ENCODE results near the gene LRRC28.

The LRRC28 gene

DNA sequence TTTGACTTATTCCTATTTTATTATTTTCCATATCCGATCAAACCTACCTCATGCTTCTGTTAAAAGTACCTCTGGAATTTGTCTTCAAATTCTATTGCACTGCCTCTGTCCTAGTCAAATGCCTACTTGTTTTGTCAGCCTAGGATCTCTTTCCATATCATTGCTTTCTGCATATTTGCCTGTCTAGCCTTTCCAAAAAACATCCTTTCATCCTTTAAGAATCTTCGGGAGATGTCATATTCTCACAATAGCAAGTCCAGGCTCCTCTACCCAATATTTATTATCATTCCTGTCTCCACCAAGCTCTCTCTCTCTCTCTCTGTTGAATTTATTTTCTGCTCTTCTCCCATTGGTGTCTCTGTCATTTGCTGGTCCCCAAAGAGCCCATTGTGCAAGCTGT is 80.1 kb downstream of the LRRC28 start:
- H3K9me3 Mint-ChIP-seq = no peaks in the 10 kb centered on the region
- ATAC-seq (replicated peaks) (no peak), DNase-seq (no peak)
- H3K27ac Mint-ChIP-seq = peak overlapping the region; percentile 0
- H3K36me3 Mint-ChIP-seq = peaks cover 0 to 6% of the 10 kb centered on the region in 2 donors
- H3K27me3 Mint-ChIP-seq = no peaks in the 10 kb centered on the region
- H3K4me3 Mint-ChIP-seq = no peak overlapping the region
- H3K4me1 Mint-ChIP-seq = peaks cover 11 to 33% of the 10 kb centered on the region in 2 donors

DNA sequence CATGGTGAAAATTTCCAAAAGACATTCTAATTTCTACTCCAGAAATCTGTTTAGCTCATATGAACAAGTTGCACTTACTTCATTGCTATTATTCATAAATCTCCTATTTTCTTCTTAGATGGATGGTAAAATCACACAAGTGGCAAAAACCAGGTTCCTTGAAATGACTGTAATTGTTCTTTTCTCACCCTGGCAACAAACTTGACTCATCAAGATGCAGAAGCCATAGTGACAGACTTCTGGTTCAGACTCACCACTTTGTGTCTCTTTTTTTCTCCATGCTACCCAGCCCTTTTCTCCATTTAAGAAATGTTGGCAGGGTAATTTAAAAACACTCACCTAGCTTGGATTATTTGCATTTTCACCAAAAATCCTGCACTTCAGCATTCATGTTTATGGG is 82.1 kb downstream of the LRRC28 start:
- Mint-ChIP-seq H3K9me3 (no peaks in the 10 kb centered on the region), H3K27ac (no peak overlapping the region), H3K4me3 (no peak overlapping the region), H3K4me1 (peaks cover 5 to 21% of the 10 kb centered on the region in 2 donors), H3K36me3 (peaks cover 4 to 13% of the 10 kb centered on the region in 2 donors), H3K27me3 (no peaks in the 10 kb centered on the region)
- no peak for DNase-seq
- no peak for ATAC-seq (replicated peaks)

DNA sequence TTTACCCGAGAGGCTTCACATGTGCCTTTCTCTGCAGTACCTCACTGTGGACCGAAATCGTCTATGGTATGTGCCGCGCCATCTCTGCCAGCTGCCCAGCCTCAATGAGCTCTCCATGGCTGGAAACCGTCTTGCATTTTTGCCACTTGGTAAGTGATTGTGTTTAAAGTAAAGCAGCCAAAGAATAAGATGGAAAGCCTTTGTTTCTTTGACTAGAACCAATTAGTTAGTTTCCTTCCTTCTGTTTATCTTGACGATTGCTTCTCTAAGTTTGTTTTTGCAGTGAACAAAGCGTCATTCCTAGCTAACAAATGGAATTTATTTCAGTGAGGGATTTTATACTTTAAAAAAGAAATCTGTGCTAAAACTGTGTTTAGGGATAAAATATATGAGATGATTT is 82.7 kb downstream of the LRRC28 start:
- H3K27ac Mint-ChIP-seq = no peak overlapping the region

DNA sequence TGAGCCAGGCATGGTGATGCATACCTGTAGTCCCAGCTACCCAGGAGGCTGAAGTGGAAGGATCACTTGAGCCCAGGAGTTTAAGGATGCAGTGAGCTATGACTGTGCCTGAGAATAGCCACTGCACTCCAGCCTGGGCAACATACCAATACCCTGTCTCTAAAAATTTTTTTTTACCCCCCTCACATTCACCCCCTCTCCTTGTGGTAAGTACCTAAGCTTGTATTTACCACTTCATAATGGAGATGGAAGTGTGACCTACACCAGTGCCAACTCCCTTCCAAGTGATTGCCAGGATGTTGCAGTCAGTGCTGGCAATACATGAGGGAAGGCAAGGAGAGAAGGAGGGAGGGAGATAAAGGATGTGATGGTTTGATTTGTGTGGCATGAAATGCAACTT is 84.2 kb downstream of the LRRC28 start:
- ATAC-seq (replicated peaks) (no peak), DNase-seq (no peak)
- Mint-ChIP-seq H3K4me3 (no peak overlapping the region), H3K4me1 (peaks cover 4 to 13% of the 10 kb centered on the region in 2 donors), H3K9me3 (no peaks in the 10 kb centered on the region), H3K27ac (no peak overlapping the region), H3K36me3 (peaks cover 4 to 18% of the 10 kb centered on the region in 2 donors), H3K27me3 (no peaks in the 10 kb centered on the region)

More for the DNA sequence above, 82.7 kb downstream of the LRRC28 start:
- ATAC-seq (replicated peaks) (no peak), DNase-seq (no peak)
- Mint-ChIP-seq H3K9me3 (no peaks in the 10 kb centered on the region), H3K36me3 (peaks cover 4 to 18% of the 10 kb centered on the region in 2 donors), H3K4me3 (no peak overlapping the region), H3K27me3 (no peaks in the 10 kb centered on the region), H3K4me1 (peaks cover 5 to 20% of the 10 kb centered on the region in 2 donors)

DNA sequence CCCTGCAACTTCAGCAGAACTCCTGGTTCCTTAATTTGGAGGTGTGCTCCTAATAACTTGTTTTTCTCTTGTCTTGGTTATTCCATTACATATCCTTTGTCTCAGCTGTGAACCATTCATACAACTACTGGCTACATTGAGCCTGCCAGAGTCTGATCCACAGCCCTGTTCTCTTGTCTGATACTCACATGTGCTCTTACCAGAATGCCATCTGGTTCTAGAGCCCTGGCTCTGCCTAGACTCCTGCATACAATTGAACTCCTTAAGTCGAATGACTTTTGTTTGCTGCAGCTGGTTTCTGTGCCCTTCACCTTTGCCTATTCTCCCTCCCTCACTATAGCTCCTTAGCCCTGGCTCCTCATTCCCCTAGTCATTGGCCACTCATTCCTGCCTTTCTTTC is 85.5 kb downstream of the LRRC28 start:
- no peak overlapping the region for H3K4me3 Mint-ChIP-seq

DNA sequence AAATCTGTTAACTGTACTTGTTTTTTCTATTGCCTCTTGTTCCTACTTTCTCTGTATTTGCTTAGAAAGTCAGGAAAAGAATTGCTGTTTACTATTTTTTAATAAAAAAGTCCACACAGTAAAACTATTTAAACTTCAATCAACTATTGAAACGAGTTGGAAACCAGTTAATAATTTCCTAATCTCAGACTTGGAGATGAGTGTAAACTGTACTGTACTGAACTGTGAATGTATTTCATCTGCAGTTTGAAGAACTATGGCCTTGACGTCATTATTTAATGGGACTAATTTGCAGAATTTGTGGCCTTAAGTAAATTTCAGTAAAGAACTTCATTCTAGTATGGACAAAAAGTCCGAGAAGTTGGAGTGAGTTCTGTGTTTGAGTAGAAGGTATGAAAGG is 89.1 kb downstream of the LRRC28 start:
- Mint-ChIP-seq H3K4me1 (peaks cover 13 to 18% of the 10 kb centered on the region in 2 donors), H3K27me3 (no peaks in the 10 kb centered on the region), H3K9me3 (no peaks in the 10 kb centered on the region), H3K4me3 (no peak overlapping the region), H3K36me3 (peaks cover 4 to 18% of the 10 kb centered on the region in 2 donors), H3K27ac (no peak overlapping the region)
- no peak for ATAC-seq (replicated peaks)
- DNase-seq = no peak

More for the DNA sequence above, 85.5 kb downstream of the LRRC28 start:
- Mint-ChIP-seq H3K36me3 (peaks cover 4 to 18% of the 10 kb centered on the region in 2 donors), H3K9me3 (no peaks in the 10 kb centered on the region), H3K4me1 (peaks cover 0 to 4% of the 10 kb centered on the region in 2 donors), H3K27me3 (no peaks in the 10 kb centered on the region), H3K27ac (no peak overlapping the region)
- ATAC-seq (replicated peaks) (no peak), DNase-seq (no peak)

DNA sequence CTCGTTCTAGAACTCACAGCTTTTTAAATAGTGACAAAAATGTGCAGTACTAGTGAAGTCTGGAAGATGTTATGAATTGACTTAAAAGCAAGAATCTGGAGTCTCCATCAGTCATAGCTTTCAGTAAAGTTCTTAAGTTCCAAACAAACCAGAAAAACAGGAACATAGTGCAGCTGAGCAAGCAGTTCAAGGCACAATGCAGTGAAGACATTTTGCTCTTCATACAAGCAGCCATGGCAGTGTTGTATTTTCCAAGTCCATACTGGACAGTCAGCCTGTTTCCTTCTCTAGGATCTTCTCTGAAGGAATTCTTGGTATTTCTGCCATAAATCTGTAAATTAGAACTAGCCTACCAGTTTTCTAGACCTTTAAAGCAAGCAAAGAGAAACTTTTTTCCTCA is 90.5 kb downstream of the LRRC28 start:
- no peak overlapping the region for H3K27ac Mint-ChIP-seq
- no peak for DNase-seq
- H3K27me3 Mint-ChIP-seq = no peaks in the 10 kb centered on the region
- peaks cover 0 to 1% of the 10 kb centered on the region in 2 donors for H3K9me3 Mint-ChIP-seq
- no peak for ATAC-seq (replicated peaks)
- peaks cover 5 to 16% of the 10 kb centered on the region in 2 donors for H3K36me3 Mint-ChIP-seq
- no peak overlapping the region for H3K4me3 Mint-ChIP-seq
- H3K4me1 Mint-ChIP-seq = peaks cover 17 to 28% of the 10 kb centered on the region in 2 donors

DNA sequence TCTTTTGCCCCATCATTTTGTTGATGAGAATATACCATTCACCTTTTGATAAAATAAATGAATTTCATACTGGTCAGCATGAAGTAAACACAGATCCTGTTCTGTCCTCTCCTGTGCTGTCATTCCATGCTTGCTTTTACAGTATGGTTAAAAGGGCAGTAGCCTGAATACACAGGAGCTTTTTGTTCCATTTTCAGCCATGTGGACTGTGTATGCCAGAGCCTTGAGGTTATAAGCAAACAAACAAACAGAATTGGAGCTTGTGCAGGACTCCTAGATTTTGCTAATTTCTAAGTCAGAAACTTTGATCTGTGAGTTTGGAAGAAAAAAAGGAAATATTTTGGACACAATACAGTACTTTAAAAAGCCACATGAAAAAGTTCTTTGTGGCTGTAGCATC is 91.9 kb downstream of the LRRC28 start:
- DNase-seq = no peak
- H3K27ac Mint-ChIP-seq = no peak overlapping the region
- no peak overlapping the region for H3K4me3 Mint-ChIP-seq
- H3K36me3 Mint-ChIP-seq = peaks cover 3 to 14% of the 10 kb centered on the region in 2 donors
- ATAC-seq (replicated peaks) = no peak
- H3K4me1 Mint-ChIP-seq = peaks cover 17 to 33% of the 10 kb centered on the region in 2 donors
- peaks cover 0 to 1% of the 10 kb centered on the region in 2 donors for H3K9me3 Mint-ChIP-seq
- no peaks in the 10 kb centered on the region for H3K27me3 Mint-ChIP-seq

DNA sequence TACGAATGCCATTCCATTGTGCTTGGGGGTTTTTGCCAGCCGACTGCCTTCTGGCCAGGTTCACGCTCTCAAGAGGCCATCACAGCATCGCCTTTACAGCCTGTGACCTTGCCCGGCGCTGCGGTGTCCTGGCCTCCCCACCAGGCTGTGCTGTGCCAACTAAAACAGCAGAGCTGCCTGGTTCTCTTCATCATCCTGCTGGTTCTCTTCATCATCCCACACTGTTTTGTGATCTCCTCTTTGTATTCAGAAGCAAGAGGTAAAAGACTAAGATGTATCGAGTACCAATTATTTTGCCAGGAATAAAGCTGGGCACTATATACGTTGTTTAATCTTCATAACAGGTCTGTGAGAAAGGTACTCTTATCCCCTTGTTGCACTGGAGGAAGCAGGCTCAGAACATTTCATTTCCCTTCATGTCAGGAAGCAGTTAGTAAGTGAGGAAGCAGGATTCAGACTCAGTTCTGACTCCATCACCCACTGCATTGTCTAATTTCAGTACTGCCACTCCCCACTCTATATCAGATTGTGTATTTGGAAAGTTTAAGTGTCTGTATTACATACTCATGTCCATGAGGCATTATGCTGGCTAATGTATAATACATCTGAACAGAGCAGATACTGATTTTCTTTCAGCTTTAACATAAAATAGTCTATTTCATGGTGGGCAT is 92.7 kb downstream of the LRRC28 start:
- no peaks in the 10 kb centered on the region for H3K27me3 Mint-ChIP-seq
- H3K4me1 Mint-ChIP-seq = peaks cover 19 to 38% of the 10 kb centered on the region in 2 donors
- H3K9me3 Mint-ChIP-seq = peaks cover 0 to 1% of the 10 kb centered on the region in 2 donors
- H3K27ac Mint-ChIP-seq = no peak overlapping the region
- no peak for DNase-seq
- ATAC-seq (replicated peaks) = peak; percentile 57 to 65
- peaks cover 5 to 13% of the 10 kb centered on the region in 2 donors for H3K36me3 Mint-ChIP-seq
- no peak overlapping the region for H3K4me3 Mint-ChIP-seq

DNA sequence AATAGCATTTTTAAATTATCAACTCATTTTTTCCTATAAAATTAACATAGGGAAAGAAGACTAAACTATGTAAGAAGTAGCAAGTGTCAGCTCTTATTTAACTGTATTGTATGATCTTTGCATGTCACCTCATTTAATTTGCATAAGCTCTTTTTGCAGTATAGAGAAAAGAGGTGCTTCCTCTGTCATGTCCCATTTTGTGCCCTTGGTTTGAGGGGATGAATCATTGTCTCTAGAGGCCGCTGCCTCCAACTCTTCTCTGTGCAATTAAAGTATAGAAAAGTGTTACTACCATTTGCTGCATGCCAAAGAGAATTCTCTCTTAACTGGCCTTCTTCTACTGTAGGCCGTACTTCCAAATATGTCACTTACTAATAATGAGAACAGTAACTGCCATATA is 93.4 kb downstream of the LRRC28 start:
- Mint-ChIP-seq H3K4me3 (no peak overlapping the region), H3K27ac (no peak overlapping the region), H3K4me1 (peaks cover 19 to 38% of the 10 kb centered on the region in 2 donors), H3K36me3 (peaks cover 5 to 17% of the 10 kb centered on the region in 2 donors), H3K27me3 (no peaks in the 10 kb centered on the region), H3K9me3 (peaks cover 0 to 1% of the 10 kb centered on the region in 2 donors)
- ATAC-seq (replicated peaks) = peak; percentile 79 to 80
- no peak for DNase-seq

DNA sequence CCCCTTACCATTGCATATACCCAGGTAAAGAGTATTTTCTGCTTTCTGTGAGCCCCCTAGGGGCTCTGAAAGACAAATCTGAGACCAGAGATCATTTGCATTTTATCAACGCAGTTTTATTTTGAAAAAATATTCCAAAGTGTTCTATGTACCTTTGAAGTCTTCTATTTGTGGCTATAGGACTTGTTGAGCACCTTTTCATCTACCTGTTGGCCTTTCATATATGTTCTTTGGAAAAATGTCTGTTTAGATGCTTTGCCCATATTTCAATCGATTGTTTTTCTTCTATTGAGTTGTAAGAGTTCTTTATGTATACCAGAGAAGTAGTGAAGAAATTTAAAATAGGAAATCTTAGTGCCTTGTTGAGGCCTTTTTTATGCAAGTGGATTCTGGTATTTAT is 94.0 kb downstream of the LRRC28 start:
- H3K4me3 Mint-ChIP-seq = no peak overlapping the region

DNA sequence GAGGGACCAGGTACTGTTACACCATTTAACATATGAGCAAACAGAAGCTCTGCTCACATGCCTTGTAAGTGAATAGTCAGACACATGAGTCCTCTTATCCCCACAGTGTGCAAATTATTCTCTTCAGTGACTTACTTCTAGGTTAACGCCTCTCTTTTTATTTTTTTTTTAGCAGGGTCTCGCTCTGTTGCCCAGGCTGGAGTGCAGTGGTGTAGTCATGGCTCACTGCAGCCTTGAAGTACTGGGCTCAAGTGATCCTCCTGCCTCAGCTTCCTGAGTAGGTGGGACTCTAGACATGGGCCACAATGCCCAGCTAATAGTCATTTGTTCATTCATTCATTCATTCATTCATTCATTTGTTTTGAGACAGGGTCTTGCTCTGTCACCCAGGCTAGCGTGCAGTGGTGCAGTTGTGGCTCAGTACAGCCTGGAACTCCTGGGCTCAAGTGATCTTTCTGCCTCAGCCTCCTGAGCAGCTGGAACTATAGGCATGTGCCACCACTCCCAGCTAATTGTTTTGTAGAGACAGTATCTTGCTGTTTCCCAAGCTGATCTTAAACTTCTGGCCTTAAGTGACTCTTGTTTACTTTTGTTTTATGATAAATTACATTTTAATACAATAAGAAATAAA is 94.7 kb downstream of the LRRC28 start:
- Mint-ChIP-seq H3K4me3 (no peak overlapping the region), H3K27me3 (no peaks in the 10 kb centered on the region), H3K4me1 (peaks cover 19 to 38% of the 10 kb centered on the region in 2 donors), H3K36me3 (peaks cover 5 to 17% of the 10 kb centered on the region in 2 donors), H3K9me3 (peaks cover 0 to 1% of the 10 kb centered on the region in 2 donors), H3K27ac (no peak overlapping the region)
- ATAC-seq (replicated peaks) = peak; percentile 54 to 55
- DNase-seq = no peak

More for the DNA sequence above, 94.0 kb downstream of the LRRC28 start:
- peaks cover 0 to 1% of the 10 kb centered on the region in 2 donors for H3K9me3 Mint-ChIP-seq
- no peaks in the 10 kb centered on the region for H3K27me3 Mint-ChIP-seq
- no peak for DNase-seq
- ATAC-seq (replicated peaks) = no peak
- no peak overlapping the region for H3K27ac Mint-ChIP-seq
- peaks cover 19 to 38% of the 10 kb centered on the region in 2 donors for H3K4me1 Mint-ChIP-seq
- H3K36me3 Mint-ChIP-seq = peaks cover 5 to 17% of the 10 kb centered on the region in 2 donors

DNA sequence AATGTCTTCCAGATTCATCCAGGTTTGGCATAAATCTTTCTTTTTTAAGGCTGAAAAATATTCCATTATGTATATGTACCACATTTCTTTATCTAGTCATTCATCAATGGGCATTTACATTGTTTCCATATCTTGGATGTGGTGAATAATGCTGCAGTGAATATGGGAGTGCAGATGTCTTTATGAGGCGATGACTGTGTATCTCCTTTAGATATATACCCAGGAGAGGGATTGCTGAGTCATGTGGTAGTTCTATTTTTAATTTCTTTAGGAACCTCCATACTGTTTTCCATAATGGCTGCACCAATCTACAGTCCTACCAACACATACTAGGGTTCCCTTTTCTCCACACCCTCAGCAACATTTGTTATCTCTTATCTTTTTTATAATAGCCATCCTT is 96.3 kb downstream of the LRRC28 start:
- Mint-ChIP-seq H3K36me3 (peaks cover 5 to 24% of the 10 kb centered on the region in 2 donors), H3K27me3 (no peaks in the 10 kb centered on the region), H3K9me3 (peaks cover 0 to 1% of the 10 kb centered on the region in 2 donors), H3K4me1 (peaks cover 19 to 38% of the 10 kb centered on the region in 2 donors), H3K4me3 (no peak overlapping the region), H3K27ac (no peak overlapping the region)
- ATAC-seq (replicated peaks) = no peak
- DNase-seq = no peak

DNA sequence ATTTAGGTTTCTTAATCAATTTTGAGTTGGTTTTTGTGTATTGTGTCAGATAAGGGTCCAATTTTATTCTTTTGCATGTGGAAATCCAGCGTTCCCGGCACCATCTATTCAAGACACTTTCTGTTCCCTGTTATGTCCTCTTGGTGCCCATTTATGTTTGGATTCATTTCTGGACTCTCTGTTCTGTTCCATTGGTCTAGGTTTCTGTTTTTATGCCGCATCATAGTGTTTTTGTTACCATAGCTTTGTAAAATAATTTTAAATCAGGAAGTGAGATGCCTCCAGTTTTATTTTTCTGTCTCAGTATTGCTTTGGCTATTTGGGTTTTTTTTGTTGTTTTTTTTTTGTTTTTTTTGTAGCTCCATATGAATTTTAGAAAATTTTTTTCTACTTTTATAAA is 97.1 kb downstream of the LRRC28 start:
- Mint-ChIP-seq H3K4me1 (peaks cover 19 to 38% of the 10 kb centered on the region in 2 donors), H3K27me3 (no peaks in the 10 kb centered on the region), H3K4me3 (no peak overlapping the region), H3K36me3 (peaks cover 7 to 28% of the 10 kb centered on the region in 2 donors), H3K27ac (no peak overlapping the region), H3K9me3 (peaks cover 0 to 1% of the 10 kb centered on the region in 2 donors)
- ATAC-seq (replicated peaks) (no peak), DNase-seq (no peak)

DNA sequence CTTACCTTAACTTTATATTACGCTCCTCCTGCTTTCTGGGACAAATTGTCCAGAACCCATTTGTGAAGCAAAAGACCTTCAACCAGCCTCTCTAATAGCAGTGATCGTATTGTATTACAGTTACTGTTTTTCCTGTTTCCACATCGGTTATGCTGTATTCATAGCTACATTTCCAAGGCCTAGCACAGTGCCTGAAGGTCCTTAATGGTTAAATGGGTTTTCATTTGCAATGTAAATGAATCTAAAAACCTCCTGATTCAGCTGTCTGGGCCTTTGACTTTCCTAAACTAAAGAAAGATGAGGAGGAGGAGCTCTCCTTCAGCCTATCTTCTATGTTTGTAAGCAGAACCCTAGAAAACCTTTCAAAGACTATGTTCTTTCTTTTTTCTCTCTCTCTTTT is 99.1 kb downstream of the LRRC28 start:
- Mint-ChIP-seq H3K27ac (no peak overlapping the region), H3K4me3 (no peak overlapping the region), H3K4me1 (peaks cover 6 to 19% of the 10 kb centered on the region in 2 donors), H3K27me3 (no peaks in the 10 kb centered on the region), H3K36me3 (peaks cover 7 to 24% of the 10 kb centered on the region in 2 donors), H3K9me3 (peaks cover 0 to 1% of the 10 kb centered on the region in 2 donors)
- no peak for DNase-seq
- ATAC-seq (replicated peaks) = no peak
